OCI-LY1 (cell line): ENCODE data around the gene SGPL1.

Experiments
- H2AFZ ChIP-seq: fragments of 200-600 bp; sonication (generic), shearing (Covaris generic); 2 replicates; pipeline ENCODE4 v1.6.0; 2014; ENCODE audit warnings: antibody characterized with exemption, mild to moderate bottlenecking, low read length
- H3F3A ChIP-seq: fragments of 200-600 bp; sonication (generic), shearing (Covaris generic); 2 replicates; pipeline ENCODE4 v1.6.0; 2014; ENCODE audit warnings: mild to moderate bottlenecking, antibody characterized with exemption, low read length, moderate library complexity; ENCODE audit not compliant: insufficient read depth
- H3K27ac ChIP-seq: fragments of 200-600 bp; sonication (generic); 2 replicates; pipeline ENCODE4 v1.5.1; 2014; ENCODE audit warnings: low read length, mixed run types, mild to moderate bottlenecking, low read depth; ENCODE audit not compliant: poor library complexity, severe bottlenecking
- H3K27me3 ChIP-seq: fragments of 200-600 bp; sonication (generic); 2 replicates; pipeline ENCODE4 v1.6.0; 2014; ENCODE audit warnings: antibody characterized with exemption, mild to moderate bottlenecking, low read length, moderate library complexity; ENCODE audit not compliant: insufficient read depth
- H3K36me3 ChIP-seq: fragments of 200-600 bp; sonication (generic); 2 replicates; pipeline ENCODE4 v1.6.1; 2014; ENCODE audit warnings: mild to moderate bottlenecking, antibody characterized with exemption, low read length, moderate library complexity, mixed read lengths; ENCODE audit not compliant: insufficient read depth
- H3K4me1 ChIP-seq: fragments of 200-600 bp; sonication (generic); 2 replicates; pipeline ENCODE4 v1.5.1; 2014; ENCODE audit warnings: mild to moderate bottlenecking, low read length, moderate library complexity; ENCODE audit not compliant: insufficient read depth, severe bottlenecking
- H3K4me2 ChIP-seq: fragments of 200-600 bp; sonication (generic), shearing (Covaris generic); 2 replicates; pipeline ENCODE4 v1.6.1; 2014; ENCODE audit warnings: low read length
- H3K4me3 ChIP-seq: fragments of 200-600 bp; sonication (generic); 2 replicates; pipeline ENCODE4 v1.5.1; 2014; ENCODE audit warnings: low read length, low read depth, mild to moderate bottlenecking, mixed read lengths; ENCODE audit not compliant: poor library complexity, severe bottlenecking
- H3K79me2 ChIP-seq: fragments of 200-600 bp; shearing (Covaris generic); 2 replicates; pipeline ENCODE4 v1.6.1; 2016; ENCODE audit warnings: mixed run types, low read length, mixed read lengths; ENCODE audit not compliant: insufficient read depth
- H3K9ac ChIP-seq: fragments of 200-600 bp; sonication (generic), shearing (Covaris generic); 2 replicates; pipeline ENCODE4 v1.6.1; 2014; ENCODE audit warnings: mild to moderate bottlenecking, low read length, mixed read lengths
- H3K9me2 ChIP-seq: fragments of 200-600 bp; sonication (generic), shearing (Covaris generic); 2 replicates; pipeline ENCODE4 v1.6.1; 2014; ENCODE audit warnings: low read depth, mild to moderate bottlenecking, low read length, mixed read lengths
- H3K9me3 ChIP-seq: fragments of 200-600 bp; shearing (Covaris generic); 2 replicates; pipeline ENCODE4 v1.6.1; 2014; ENCODE audit warnings: low read length, mixed read lengths
- H4K20me1 ChIP-seq: fragments of 200-600 bp; sonication (generic), shearing (Covaris generic); 2 replicates; pipeline ENCODE4 v1.6.0; 2016; ENCODE audit warnings: mild to moderate bottlenecking, low read length; ENCODE audit not compliant: insufficient read depth
- CTCF ChIP-seq: fragments of 200-600 bp; sonication (generic), shearing (Covaris generic); IDR thresholded peaks from 2 replicates; pipeline ENCODE4 v1.5.1; 2017; ENCODE audit warnings: mild to moderate bottlenecking, antibody characterized with exemption, low read length, moderate library complexity, mixed read lengths
- EZH2 ChIP-seq: fragments of 200-600 bp; sonication (generic), shearing (Covaris generic); IDR thresholded peaks from 2 replicates; pipeline ENCODE4 v1.8.0; 2017; ENCODE audit warnings: borderline replicate concordance, mixed run types, mild to moderate bottlenecking, antibody characterized with exemption, low read length, moderate library complexity, mixed read lengths

SGPL1 gene

GRCh38 chr10:70911386-70911785 is 95.6 kb downstream of the SGPL1 start:
- H3K36me3 ChIP-seq, result no peaks in the 10 kb centered on the region
- no peaks in the 10 kb centered on the region for H3K79me2 ChIP-seq

GRCh38 chr10:70912556-70912955 is 96.8 kb downstream of the SGPL1 start:
- no peak overlapping the region for H2AFZ ChIP-seq

More at GRCh38 chr10:70911386-70911785, 95.6 kb downstream of the SGPL1 start:
- Histone ChIP-seq H3K9me2 (no peaks in the 10 kb centered on the region), H3K9ac (no peak overlapping the region), H3F3A (no peaks in the 10 kb centered on the region), H2AFZ (no peak overlapping the region), H3K4me1 (no peaks in the 10 kb centered on the region), H3K27me3 (peaks cover 4% of the 10 kb centered on the region), H3K4me3 (no peak overlapping the region), H3K4me2 (no peak overlapping the region), H3K9me3 (no peaks in the 10 kb centered on the region), H3K27ac (no peak overlapping the region), H4K20me1 (no peaks in the 10 kb centered on the region)
- TF ChIP-seq CTCF, result no peak
- TF ChIP-seq EZH2, result no peak

GRCh38 chr10:70913191-70913892 is 97.6 kb downstream of the SGPL1 start:
- Histone ChIP-seq H3K27me3 (peaks cover 4% of the 10 kb centered on the region), H4K20me1 (no peaks in the 10 kb centered on the region), H3K4me3 (no peak overlapping the region), H3F3A (no peaks in the 10 kb centered on the region), H3K4me1 (no peaks in the 10 kb centered on the region), H3K9me2 (no peaks in the 10 kb centered on the region), H3K79me2 (no peaks in the 10 kb centered on the region), H2AFZ (no peak overlapping the region), H3K9me3 (no peaks in the 10 kb centered on the region), H3K9ac (no peak overlapping the region), H3K27ac (no peak overlapping the region), H3K36me3 (no peaks in the 10 kb centered on the region), H3K4me2 (no peak overlapping the region)
- TF ChIP-seq CTCF (no peak), EZH2 (no peak)

More at GRCh38 chr10:70912556-70912955, 96.8 kb downstream of the SGPL1 start:
- no peaks in the 10 kb centered on the region for H3K9me2 ChIP-seq
- TF ChIP-seq CTCF (no peak), EZH2 (no peak)
- no peak overlapping the region for H3K4me3 ChIP-seq
- H3K4me2 ChIP-seq, result no peak overlapping the region
- no peaks in the 10 kb centered on the region for H3K9me3 ChIP-seq
- H3K9ac ChIP-seq, result no peak overlapping the region
- H3K4me1 ChIP-seq, result no peaks in the 10 kb centered on the region
- H3K27me3 ChIP-seq, result peaks cover 4% of the 10 kb centered on the region
- H4K20me1 ChIP-seq, result no peaks in the 10 kb centered on the region
- H3F3A ChIP-seq, result no peaks in the 10 kb centered on the region
- no peak overlapping the region for H3K27ac ChIP-seq
- no peaks in the 10 kb centered on the region for H3K79me2 ChIP-seq
- H3K36me3 ChIP-seq, result no peaks in the 10 kb centered on the region
